ENCODE results near the gene STMN3.

STMN3 gene

DNA sequence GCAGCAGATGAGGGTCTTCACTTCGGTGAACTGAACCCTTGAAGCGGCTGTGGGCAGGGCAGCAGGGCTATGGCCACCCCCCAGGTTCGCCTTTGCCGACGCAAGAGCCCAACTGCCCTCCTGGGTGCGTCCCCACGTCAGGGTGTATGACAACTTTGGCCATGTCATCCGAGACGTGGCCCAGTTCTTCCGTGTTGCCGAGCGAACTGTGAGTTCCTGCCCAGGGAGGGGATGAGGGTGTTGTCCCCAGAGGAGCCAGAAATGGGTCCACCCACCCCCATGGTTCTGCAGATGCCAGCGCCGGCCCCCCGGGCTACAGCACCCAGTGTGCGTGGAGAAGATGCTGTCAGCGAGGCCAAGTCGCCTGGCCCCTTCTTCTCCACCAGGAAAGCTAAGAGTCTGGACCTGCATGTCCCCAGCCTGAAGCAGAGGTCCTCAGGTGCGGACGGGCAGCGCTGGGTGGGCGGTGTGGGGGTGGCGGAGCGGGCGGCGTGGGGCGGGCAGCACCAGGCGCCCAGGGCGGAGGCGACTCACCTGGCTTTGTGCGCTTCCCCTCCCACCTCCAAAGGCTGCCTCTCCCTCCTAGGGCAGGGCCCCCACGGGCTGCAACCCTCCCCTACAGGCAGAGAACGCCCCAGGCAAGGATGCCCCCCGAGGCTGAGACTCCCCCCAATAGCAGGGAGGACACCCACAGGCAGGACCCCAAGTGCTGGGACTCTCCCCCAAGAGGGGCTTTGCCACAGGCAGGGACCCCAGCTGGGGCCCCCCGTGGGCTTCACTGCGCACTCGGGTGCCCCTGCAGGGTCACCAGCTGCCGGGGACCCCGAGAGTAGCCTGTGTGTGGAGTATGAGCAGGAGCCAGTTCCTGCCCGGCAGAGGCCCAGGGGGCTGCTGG lies 37.0 kb upstream of the STMN3 start:
- H3K36me3 ChIP-seq (ENCODE audit: control insufficient read depth, low read depth, low read length) = no peaks in the 10 kb centered on the region
- no peak overlapping the region for H3K4me3 ChIP-seq (ENCODE audit: low read length)
- no peaks in the 10 kb centered on the region for H3K9me3 ChIP-seq (ENCODE audit: control insufficient read depth, low read depth, low read length)
- H3K27ac ChIP-seq (ENCODE audit: low read length) = no peak overlapping the region
- H3K4me1 ChIP-seq (ENCODE audit: control insufficient read depth, low read depth, low read length) = no peaks in the 10 kb centered on the region
- no peak overlapping the region for H3K9ac ChIP-seq (ENCODE audit: low read length)
- no peaks in the 10 kb centered on the region for H3K27me3 ChIP-seq (ENCODE audit: control insufficient read depth, insufficient read depth, low read length)

DNA sequence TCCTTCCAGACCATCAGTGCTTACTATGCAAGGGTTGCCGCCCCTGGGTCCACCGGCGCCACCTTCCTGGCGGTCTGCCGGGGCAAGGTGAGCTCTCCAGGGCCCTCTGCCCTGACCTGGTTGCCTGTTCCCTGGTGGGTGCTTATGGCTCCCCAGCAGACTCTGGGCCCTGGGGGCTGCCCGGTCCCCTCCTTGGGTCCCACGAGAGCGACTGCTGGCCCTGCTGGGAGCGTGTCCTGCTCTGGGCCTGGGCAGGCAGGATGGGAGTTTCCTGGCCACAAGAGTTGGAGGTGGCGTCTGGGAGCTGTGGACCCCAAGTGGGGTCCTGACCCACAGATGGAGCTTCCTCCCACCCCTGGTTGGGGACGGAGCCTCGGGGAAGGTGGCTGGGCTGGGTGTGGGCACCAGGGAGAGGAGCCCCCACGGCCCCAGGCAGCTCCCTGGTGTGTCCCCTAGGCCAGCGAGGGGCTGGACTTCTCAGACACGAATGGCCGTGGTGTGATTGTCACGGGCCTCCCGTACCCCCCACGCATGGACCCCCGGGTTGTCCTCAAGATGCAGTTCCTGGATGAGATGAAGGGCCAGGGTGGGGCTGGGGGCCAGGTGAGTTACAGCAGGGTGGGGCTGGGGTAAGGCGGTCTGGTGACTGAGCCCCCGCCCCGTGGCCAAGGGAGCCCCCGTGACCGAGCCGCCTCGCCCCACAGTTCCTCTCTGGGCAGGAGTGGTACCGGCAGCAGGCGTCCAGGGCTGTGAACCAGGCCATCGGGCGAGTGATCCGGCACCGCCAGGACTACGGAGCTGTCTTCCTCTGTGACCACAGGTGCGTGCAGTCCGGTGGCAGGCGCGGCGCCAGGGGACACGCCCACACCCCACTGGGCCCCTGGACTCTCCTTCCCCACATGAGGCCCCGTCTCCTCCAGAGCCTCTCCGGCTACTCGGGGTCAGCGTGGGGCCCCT lies 36.1 kb upstream of the STMN3 start:
- Histone ChIP-seq H3K9me3 (ENCODE audit: control insufficient read depth, low read depth, low read length) (no peaks in the 10 kb centered on the region), H3K9ac (ENCODE audit: low read length) (no peak overlapping the region), H3K4me1 (ENCODE audit: control insufficient read depth, low read depth, low read length) (no peaks in the 10 kb centered on the region), H3K4me3 (ENCODE audit: low read length) (no peak overlapping the region), H3K27me3 (ENCODE audit: control insufficient read depth, insufficient read depth, low read length) (no peaks in the 10 kb centered on the region), H3K27ac (ENCODE audit: low read length) (no peak overlapping the region), H3K36me3 (ENCODE audit: control insufficient read depth, low read depth, low read length) (no peaks in the 10 kb centered on the region)

DNA sequence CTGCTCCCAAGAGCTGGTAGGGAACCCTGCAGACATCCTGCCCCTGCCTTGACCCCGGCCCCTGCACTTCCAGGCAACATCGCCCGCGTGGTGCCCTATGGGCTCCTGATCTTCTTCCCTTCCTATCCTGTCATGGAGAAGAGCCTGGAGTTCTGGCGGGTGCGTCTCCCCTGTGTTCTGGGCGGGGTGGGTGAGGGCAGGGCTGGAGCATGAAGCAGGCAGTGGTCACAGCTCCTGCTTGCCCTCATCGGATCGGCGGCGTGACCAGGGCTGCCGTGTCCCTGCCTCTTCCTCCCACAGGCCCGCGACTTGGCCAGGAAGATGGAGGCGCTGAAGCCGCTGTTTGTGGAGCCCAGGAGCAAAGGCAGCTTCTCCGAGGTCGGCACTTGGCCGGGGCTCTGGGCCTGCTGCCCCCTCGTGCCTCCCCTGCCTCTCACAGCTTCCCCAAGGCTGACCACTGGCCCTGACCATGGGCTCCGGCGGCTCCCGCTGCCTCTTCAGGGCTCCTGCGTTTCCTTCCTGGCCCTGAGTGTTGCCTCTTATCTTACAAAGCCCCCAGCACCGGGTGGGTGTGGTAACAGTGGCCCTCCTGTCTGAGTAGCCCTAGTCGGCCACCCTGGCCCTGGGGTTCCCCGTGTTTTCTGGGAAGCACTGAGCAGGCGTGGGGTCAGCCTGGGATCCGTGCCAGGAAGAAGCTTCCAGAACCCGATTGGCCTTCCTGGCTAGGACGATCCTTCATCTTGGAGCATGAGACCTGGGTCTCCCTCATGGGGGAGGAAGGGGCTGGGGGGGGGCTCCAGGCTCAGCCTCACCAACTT lies 35.2 kb upstream of the STMN3 start:
- Histone ChIP-seq H3K27ac (ENCODE audit: low read length) (no peak overlapping the region), H3K4me3 (ENCODE audit: low read length) (no peak overlapping the region), H3K9ac (ENCODE audit: low read length) (no peak overlapping the region), H3K4me1 (ENCODE audit: control insufficient read depth, low read depth, low read length) (no peaks in the 10 kb centered on the region), H3K27me3 (ENCODE audit: control insufficient read depth, insufficient read depth, low read length) (no peaks in the 10 kb centered on the region), H3K36me3 (ENCODE audit: control insufficient read depth, low read depth, low read length) (no peaks in the 10 kb centered on the region), H3K9me3 (ENCODE audit: control insufficient read depth, low read depth, low read length) (no peaks in the 10 kb centered on the region)

DNA sequence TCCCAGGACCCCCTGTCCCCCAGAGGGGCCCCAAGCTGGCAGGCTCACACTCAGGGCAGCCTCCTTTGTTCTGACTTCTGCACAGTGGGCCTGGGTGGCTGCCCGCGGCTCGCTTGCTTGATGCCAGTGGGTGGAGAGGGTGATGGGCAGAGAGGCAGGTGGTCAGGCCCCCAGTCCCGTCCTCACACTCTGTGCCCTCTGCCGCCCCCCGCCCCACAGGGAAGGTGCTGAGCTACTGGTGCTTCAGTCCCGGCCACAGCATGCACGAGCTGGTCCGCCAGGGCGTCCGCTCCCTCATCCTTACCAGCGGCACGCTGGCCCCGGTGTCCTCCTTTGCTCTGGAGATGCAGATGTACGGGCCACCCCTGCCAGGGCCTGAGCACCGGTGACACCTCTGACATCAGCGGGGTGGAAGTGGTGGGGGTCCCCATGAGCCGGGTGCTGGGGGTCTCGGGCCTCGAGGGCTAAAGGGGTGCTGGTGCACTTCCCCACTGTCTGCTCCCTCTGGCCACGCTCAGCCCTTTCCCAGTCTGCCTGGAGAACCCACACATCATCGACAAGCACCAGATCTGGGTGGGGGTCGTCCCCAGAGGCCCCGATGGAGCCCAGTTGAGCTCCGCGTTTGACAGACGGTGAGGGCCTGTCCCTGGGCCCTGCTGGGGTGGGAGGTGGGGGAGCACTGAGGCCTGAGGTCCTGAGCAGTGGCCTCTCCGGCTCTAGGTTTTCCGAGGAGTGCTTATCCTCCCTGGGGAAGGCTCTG lies 34.4 kb upstream of the STMN3 start:
- Histone ChIP-seq H3K27me3 (ENCODE audit: control insufficient read depth, insufficient read depth, low read length) (no peaks in the 10 kb centered on the region), H3K4me1 (ENCODE audit: control insufficient read depth, low read depth, low read length) (no peaks in the 10 kb centered on the region)

DNA sequence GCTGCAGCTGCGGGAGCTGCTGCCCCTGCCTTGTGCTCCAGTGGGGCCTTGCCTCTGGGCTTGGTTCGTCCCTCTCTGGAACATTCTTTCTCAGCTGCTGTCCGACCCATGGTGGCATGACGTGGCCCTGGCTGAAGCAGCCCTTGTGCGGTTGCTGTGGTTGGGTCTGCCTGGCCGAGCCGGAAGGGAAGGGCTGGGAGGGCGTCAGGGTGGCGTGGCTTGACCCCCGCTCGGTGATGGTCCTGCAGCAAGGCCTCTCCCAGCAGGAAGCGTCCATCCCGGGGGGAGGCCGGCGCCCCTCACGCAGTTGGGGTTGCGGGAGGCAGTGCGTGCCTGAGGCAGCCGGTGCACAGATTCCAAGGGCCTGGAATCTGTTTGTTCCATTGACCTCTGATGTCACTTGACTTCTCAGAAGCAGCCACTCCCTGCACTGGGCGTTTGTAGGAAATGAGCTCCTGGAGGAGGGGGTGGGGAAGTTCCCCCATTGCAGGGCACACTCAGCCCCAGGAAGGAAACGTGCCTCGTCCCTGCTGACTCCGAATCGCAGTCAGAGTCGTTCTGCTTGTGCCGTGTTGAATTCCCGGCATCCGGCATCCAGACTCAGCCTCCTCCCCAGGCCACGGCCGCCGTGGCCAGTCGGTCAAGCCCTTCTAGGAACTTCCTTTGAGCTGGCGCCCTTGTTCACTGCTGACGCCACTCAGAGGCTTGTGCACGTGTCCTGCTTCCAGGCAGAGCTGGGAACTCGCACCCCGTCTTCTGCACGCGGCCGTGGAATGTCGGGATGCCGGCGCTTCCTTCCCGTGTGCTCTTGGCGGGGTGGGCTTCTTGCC lies 33.5 kb upstream of the STMN3 start:
- Histone ChIP-seq H3K4me3 (ENCODE audit: low read length) (no peak overlapping the region), H3K36me3 (ENCODE audit: control insufficient read depth, low read depth, low read length) (no peaks in the 10 kb centered on the region), H3K9me3 (ENCODE audit: control insufficient read depth, low read depth, low read length) (no peaks in the 10 kb centered on the region), H3K27ac (ENCODE audit: low read length) (no peak overlapping the region), H3K9ac (ENCODE audit: low read length) (no peak overlapping the region), H3K27me3 (ENCODE audit: control insufficient read depth, insufficient read depth, low read length) (no peaks in the 10 kb centered on the region), H3K4me1 (ENCODE audit: control insufficient read depth, low read depth, low read length) (no peaks in the 10 kb centered on the region)

More for the DNA sequence above, 34.4 kb upstream of the STMN3 start:
- Histone ChIP-seq H3K9me3 (ENCODE audit: control insufficient read depth, low read depth, low read length) (no peaks in the 10 kb centered on the region), H3K27ac (ENCODE audit: low read length) (no peak overlapping the region), H3K36me3 (ENCODE audit: control insufficient read depth, low read depth, low read length) (no peaks in the 10 kb centered on the region), H3K4me3 (ENCODE audit: low read length) (no peak overlapping the region), H3K9ac (ENCODE audit: low read length) (no peak overlapping the region)

DNA sequence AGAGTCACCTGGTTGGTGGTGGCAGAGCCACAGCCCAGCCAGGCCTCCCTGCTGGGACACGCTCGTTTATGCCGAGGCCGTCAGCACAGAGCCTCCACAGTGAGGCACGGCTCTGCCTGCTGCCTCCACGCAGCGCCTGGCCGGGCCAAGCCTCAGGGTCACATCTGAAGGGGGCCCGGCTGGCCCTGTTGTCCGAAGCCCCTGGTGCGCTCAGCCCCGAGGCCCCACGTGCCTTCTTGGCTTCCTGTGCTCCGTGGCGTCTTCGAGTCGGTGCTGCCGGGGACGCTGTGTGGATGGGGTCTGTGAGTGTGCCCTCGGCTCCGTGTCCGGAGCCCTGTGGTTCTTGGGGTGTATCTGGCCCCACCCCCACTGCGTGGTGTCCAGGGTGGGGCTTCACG lies 32.9 kb upstream of the STMN3 start:
- Histone ChIP-seq H3K4me1 (ENCODE audit: control insufficient read depth, low read depth, low read length) (no peaks in the 10 kb centered on the region), H3K9me3 (ENCODE audit: control insufficient read depth, low read depth, low read length) (no peaks in the 10 kb centered on the region), H3K27ac (ENCODE audit: low read length) (no peak overlapping the region), H3K4me3 (ENCODE audit: low read length) (no peak overlapping the region), H3K9ac (ENCODE audit: low read length) (no peak overlapping the region), H3K27me3 (ENCODE audit: control insufficient read depth, insufficient read depth, low read length) (no peaks in the 10 kb centered on the region), H3K36me3 (ENCODE audit: control insufficient read depth, low read depth, low read length) (no peaks in the 10 kb centered on the region)

- Histone ChIP-seq H3K9ac (ENCODE audit: low read length) (no peak overlapping the region), H3K4me1 (ENCODE audit: control insufficient read depth, low read depth, low read length) (no peaks in the 10 kb centered on the region), H3K4me3 (ENCODE audit: low read length) (no peak overlapping the region), H3K36me3 (ENCODE audit: control insufficient read depth, low read depth, low read length) (no peaks in the 10 kb centered on the region), H3K27ac (ENCODE audit: low read length) (no peak overlapping the region), H3K27me3 (ENCODE audit: control insufficient read depth, insufficient read depth, low read length) (no peaks in the 10 kb centered on the region), H3K9me3 (ENCODE audit: control insufficient read depth, low read depth, low read length) (no peaks in the 10 kb centered on the region)
Measured at GRCh38 chr20:63685269-63686026, 32.2 kb upstream of the STMN3 start.

DNA sequence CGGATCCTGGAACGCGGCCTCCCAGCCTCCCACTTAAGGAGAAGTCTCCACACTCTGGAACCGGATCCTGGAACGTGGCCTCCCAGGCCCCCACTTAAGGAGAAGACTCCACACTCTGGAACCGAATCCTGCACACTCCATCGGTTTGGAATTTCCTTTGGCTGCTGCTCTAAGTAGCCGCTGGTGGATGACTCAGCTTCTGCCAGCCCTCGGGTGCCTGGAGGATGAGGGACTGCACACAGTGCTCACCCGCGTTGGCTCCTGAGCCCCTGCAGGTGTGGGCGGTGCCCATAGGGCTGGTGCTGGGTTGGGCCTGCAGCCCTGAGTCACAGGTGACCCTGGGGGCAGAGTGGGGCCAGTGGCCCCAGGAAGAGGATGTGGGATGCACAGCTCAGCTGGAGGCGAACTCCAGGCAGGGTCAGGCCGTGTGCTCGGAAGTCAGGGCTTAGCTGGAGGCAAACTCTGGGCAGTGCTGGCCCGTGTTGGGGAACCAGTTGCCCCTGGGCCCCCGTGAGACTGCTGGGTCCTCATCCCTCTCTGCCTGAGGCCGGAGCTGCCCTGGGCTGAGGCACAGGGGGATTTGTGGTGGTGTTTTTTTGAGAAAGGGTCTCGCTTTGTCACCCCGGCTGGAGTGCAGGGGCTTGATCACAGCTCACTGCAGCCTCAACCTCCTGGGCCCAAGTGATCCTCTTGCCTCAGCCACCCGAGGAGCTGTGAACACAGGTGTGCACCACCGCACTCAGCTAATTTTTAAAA lies 29.3 kb upstream of the STMN3 start:
- no peak overlapping the region for H3K27ac ChIP-seq (ENCODE audit: low read length)
- no peak overlapping the region for H3K9ac ChIP-seq (ENCODE audit: low read length)
- H3K27me3 ChIP-seq (ENCODE audit: control insufficient read depth, insufficient read depth, low read length) = no peaks in the 10 kb centered on the region
- no peaks in the 10 kb centered on the region for H3K4me1 ChIP-seq (ENCODE audit: control insufficient read depth, low read depth, low read length)
- peaks cover 5% of the 10 kb centered on the region for H3K36me3 ChIP-seq (ENCODE audit: control insufficient read depth, low read depth, low read length)
- no peaks in the 10 kb centered on the region for H3K9me3 ChIP-seq (ENCODE audit: control insufficient read depth, low read depth, low read length)
- H3K4me3 ChIP-seq (ENCODE audit: low read length) = no peak overlapping the region

- H3K4me1 ChIP-seq (ENCODE audit: control insufficient read depth, low read depth, low read length) = no peaks in the 10 kb centered on the region
- H3K9me3 ChIP-seq (ENCODE audit: control insufficient read depth, low read depth, low read length) = no peaks in the 10 kb centered on the region
- H3K27ac ChIP-seq (ENCODE audit: low read length) = no peak overlapping the region
- peaks cover 5% of the 10 kb centered on the region for H3K36me3 ChIP-seq (ENCODE audit: control insufficient read depth, low read depth, low read length)
- H3K27me3 ChIP-seq (ENCODE audit: control insufficient read depth, insufficient read depth, low read length) = no peaks in the 10 kb centered on the region
- H3K4me3 ChIP-seq (ENCODE audit: low read length) = no peak overlapping the region
- H3K9ac ChIP-seq (ENCODE audit: low read length) = no peak overlapping the region
Measured at GRCh38 chr20:63681609-63682142, 28.5 kb upstream of the STMN3 start.
